ES-I3 (cell line): ENCODE measurements around the gene ASRGL1.

Experiments
- H3K36me3 ChIP-seq: 2 replicates; pipeline ENCODE4 v1.6.1; 2013; ENCODE audit warnings: mild to moderate bottlenecking, low read length, control low read depth, moderate library complexity; ENCODE audit not compliant: insufficient read depth
- H3K4me1 ChIP-seq: 2 replicates; pipeline ENCODE4 v1.6.1; 2013; ENCODE audit warnings: mild to moderate bottlenecking, control low read depth, low read length; ENCODE audit not compliant: insufficient read depth
- H3K9ac ChIP-seq: 2 replicates; pipeline ENCODE4 v1.6.1; 2013; ENCODE audit warnings: low read depth, mild to moderate bottlenecking, low read length, moderate library complexity
- H3K9me3 ChIP-seq: 2 replicates; pipeline ENCODE4 v1.6.1; 2013; ENCODE audit warnings: mild to moderate bottlenecking, low read length, moderate library complexity; ENCODE audit not compliant: control insufficient read depth, insufficient read depth

ASRGL1 gene

GRCh38 chr11:62392506-62392905 lies 55.3 kb downstream of the ASRGL1 start:
- Histone ChIP-seq H3K36me3 (no peaks in the 10 kb centered on the region), H3K9ac (no peak overlapping the region), H3K9me3 (no peaks in the 10 kb centered on the region), H3K4me1 (peaks cover 11% of the 10 kb centered on the region; the same call in 1 of the 2 replicates)

- no peaks in the 10 kb centered on the region for H3K9me3 ChIP-seq
- peaks cover 14% of the 10 kb centered on the region; the same call in 1 of the 2 replicates for H3K4me1 ChIP-seq
- no peaks in the 10 kb centered on the region for H3K36me3 ChIP-seq
- no peak overlapping the region for H3K9ac ChIP-seq
Observed at GRCh38 chr11:62393061-62393611, 55.9 kb downstream of the ASRGL1 start.

GRCh38 chr11:62393735-62394134 lies 56.5 kb downstream of the ASRGL1 start:
- no peaks in the 10 kb centered on the region for H3K9me3 ChIP-seq
- no peak overlapping the region for H3K9ac ChIP-seq
- peaks cover 17% of the 10 kb centered on the region; the same call in 1 of the 2 replicates for H3K4me1 ChIP-seq
- H3K36me3 ChIP-seq, result no peaks in the 10 kb centered on the region

- H3K36me3 ChIP-seq, result no peaks in the 10 kb centered on the region
- no peaks in the 10 kb centered on the region for H3K9me3 ChIP-seq
- H3K4me1 ChIP-seq, result peaks cover 17% of the 10 kb centered on the region; the same call in 1 of the 2 replicates
- peak overlapping the region; percentile 4; the same call in 1 of the 2 replicates for H3K9ac ChIP-seq
Observed at GRCh38 chr11:62394825-62395538, 57.7 kb downstream of the ASRGL1 start.

- H3K4me1 ChIP-seq, result peaks cover 17% of the 10 kb centered on the region; the same call in 1 of the 2 replicates
- H3K9ac ChIP-seq, result no peak overlapping the region
- no peaks in the 10 kb centered on the region for H3K9me3 ChIP-seq
- no peaks in the 10 kb centered on the region for H3K36me3 ChIP-seq
Observed at GRCh38 chr11:62395885-62396551, 58.8 kb downstream of the ASRGL1 start.

- Histone ChIP-seq H3K9me3 (no peaks in the 10 kb centered on the region), H3K36me3 (no peaks in the 10 kb centered on the region), H3K4me1 (peaks cover 27% of the 10 kb centered on the region; the same call in 1 of the 2 replicates), H3K9ac (no peak overlapping the region)
Observed at GRCh38 chr11:62398011-62398994, 61.1 kb downstream of the ASRGL1 start.

GRCh38 chr11:62399172-62399877 lies 62.1 kb downstream of the ASRGL1 start:
- Histone ChIP-seq H3K4me1 (peaks cover 27% of the 10 kb centered on the region; the same call in 1 of the 2 replicates), H3K36me3 (no peaks in the 10 kb centered on the region), H3K9me3 (no peaks in the 10 kb centered on the region), H3K9ac (no peak overlapping the region)

GRCh38 chr11:62399878-62400266 lies 62.6 kb downstream of the ASRGL1 start:
- H3K4me1 ChIP-seq, result peaks cover 27% of the 10 kb centered on the region; the same call in 1 of the 2 replicates
- H3K9ac ChIP-seq, result no peak overlapping the region
- H3K9me3 ChIP-seq, result no peaks in the 10 kb centered on the region
- H3K36me3 ChIP-seq, result no peaks in the 10 kb centered on the region

- Histone ChIP-seq H3K9me3 (no peaks in the 10 kb centered on the region), H3K4me1 (peaks cover 26% of the 10 kb centered on the region; the same call in 1 of the 2 replicates), H3K36me3 (no peaks in the 10 kb centered on the region), H3K9ac (no peak overlapping the region)
Observed at GRCh38 chr11:62400281-62400680, 63.0 kb downstream of the ASRGL1 start.

- H3K9ac ChIP-seq, result no peak overlapping the region
- peaks cover 23% of the 10 kb centered on the region; the same call in 1 of the 2 replicates for H3K4me1 ChIP-seq
- no peaks in the 10 kb centered on the region for H3K36me3 ChIP-seq
- no peaks in the 10 kb centered on the region for H3K9me3 ChIP-seq
Observed at GRCh38 chr11:62400760-62401159, 63.5 kb downstream of the ASRGL1 start.

GRCh38 chr11:62401356-62401755 lies 64.1 kb downstream of the ASRGL1 start:
- H3K9me3 ChIP-seq, result no peaks in the 10 kb centered on the region
- H3K4me1 ChIP-seq, result peaks cover 18% of the 10 kb centered on the region; the same call in 1 of the 2 replicates
- H3K9ac ChIP-seq, result no peak overlapping the region
- no peaks in the 10 kb centered on the region for H3K36me3 ChIP-seq

GRCh38 chr11:62401811-62402210 lies 64.6 kb downstream of the ASRGL1 start:
- Histone ChIP-seq H3K4me1 (peaks cover 16% of the 10 kb centered on the region; the same call in 1 of the 2 replicates), H3K9me3 (no peaks in the 10 kb centered on the region), H3K36me3 (no peaks in the 10 kb centered on the region), H3K9ac (no peak overlapping the region)

- Histone ChIP-seq H3K9me3 (no peaks in the 10 kb centered on the region), H3K36me3 (no peaks in the 10 kb centered on the region), H3K9ac (no peak overlapping the region), H3K4me1 (peaks cover 16% of the 10 kb centered on the region; the same call in 1 of the 2 replicates)
Observed at GRCh38 chr11:62402226-62402959, 65.1 kb downstream of the ASRGL1 start.
